NCI-H128 (cell line): Measurements from ENCODE around the gene PHKB.
"Not testable (repeated sequence)": the region's sequence is repeated elsewhere in the genome, so short reads cannot be mapped to it uniquely, and the experiment has no call there.

Source experiments
- DNase-seq: peaks from one replicate; lab custom pipeline; 2025; ENCODE audit not compliant: unreplicated experiment; lab: John Stamatoyannopoulos, UW

Gene PHKB

DNA sequence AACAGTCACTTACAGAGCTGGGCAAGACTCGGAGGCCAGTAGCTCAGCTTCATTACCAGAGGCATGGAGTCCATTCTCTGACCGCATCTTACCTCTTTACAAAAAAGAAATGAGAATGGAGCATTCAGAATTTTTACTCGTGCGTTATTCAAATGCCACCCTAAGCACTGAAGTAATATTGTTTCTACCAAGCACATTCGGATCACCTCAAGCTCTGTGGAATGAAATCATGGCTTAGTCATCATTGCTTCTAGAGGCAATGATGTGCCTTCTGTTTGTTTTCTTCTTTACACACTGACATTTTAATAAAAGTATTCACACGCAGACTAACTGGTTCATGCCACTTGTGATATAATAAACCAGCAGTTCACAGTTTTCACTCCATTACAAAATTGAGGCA, 206.8 kb downstream of the PHKB start:
- DNase-seq = no peak

GRCh38 chr16:47672475-47672874, 211.3 kb downstream of the PHKB start:
- no peak for DNase-seq

- DNase-seq = no peak
These were observed 215.6 kb downstream of the PHKB start for GRCh38 chr16:47676635-47677177.

GRCh38 chr16:47681571-47681970, 220.4 kb downstream of the PHKB start:
- not testable (repeated sequence) for DNase-seq

- DNase-seq = no peak
These were observed 226.6 kb downstream of the PHKB start for GRCh38 chr16:47687694-47688093.

DNA sequence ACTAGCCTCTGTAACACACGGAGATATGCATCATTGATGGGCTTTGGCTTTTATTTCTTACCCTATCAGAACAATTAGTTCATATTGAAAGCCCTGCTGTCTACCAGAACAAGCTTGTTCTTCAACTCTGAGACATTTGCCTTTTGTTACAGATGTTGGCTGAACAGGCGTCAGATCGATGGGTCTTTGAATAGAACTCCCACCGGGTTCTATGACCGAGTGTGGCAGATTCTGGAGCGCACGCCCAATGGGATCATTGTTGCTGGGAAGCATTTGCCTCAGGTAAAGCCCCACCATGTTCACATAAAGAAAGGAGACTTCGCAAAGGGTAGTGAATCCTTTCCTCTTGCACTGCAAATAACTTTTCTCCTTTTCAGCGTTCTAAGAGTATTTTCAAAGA, 232.1 kb downstream of the PHKB start:
- DNase-seq = no peak

DNA sequence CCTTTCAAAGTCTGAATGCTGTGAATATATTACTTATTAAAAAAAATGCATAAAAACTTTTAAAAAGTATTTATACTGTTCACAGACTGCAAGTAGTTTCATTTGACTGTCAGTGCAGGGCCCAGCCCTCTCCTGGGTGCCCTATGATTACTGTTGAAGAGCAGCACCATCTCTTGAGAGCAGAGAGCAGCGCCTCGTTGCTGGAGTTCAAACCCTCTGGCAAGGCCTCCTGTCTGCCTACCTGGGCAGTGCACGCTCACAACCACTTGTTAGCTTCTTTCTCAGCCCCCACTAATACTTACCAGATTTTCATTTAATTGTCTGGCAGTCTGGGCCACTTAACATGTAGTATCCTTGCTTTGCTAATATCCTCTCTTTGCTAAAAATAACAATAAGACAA, 233.4 kb downstream of the PHKB start:
- DNase-seq = no peak

- no peak for DNase-seq
These were observed 234.6 kb downstream of the PHKB start for GRCh38 chr16:47695756-47696155.

GRCh38 chr16:47697826-47698225, 236.7 kb downstream of the PHKB start:
- no peak for DNase-seq

- DNase-seq = no peak
These were observed 238.0 kb downstream of the PHKB start for GRCh38 chr16:47699106-47699505.

GRCh38 chr16:47700857-47701587, 239.9 kb downstream of the PHKB start:
- no peak for DNase-seq

GRCh38 chr16:47705266-47705665, 244.1 kb downstream of the PHKB start:
- DNase-seq = no peak

DNA sequence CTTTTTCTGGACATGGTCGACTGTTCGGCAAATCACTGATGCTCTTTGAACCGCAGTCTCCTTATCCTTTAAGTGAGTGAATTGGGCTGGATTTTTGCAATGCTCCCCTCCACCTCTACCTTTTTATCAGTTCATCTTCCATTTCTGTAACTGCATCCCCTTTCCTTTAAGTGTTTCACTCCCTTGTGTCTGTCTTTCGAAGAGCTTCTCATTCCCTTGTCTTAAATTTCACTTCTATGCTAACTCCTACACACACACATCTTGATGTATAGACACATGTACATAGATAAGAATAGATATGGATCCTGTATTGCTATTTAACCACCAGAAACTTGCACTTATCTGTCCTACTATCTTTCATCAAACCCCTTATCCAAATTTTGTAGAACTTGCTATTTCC, 250.7 kb downstream of the PHKB start:
- DNase-seq = no peak

DNA sequence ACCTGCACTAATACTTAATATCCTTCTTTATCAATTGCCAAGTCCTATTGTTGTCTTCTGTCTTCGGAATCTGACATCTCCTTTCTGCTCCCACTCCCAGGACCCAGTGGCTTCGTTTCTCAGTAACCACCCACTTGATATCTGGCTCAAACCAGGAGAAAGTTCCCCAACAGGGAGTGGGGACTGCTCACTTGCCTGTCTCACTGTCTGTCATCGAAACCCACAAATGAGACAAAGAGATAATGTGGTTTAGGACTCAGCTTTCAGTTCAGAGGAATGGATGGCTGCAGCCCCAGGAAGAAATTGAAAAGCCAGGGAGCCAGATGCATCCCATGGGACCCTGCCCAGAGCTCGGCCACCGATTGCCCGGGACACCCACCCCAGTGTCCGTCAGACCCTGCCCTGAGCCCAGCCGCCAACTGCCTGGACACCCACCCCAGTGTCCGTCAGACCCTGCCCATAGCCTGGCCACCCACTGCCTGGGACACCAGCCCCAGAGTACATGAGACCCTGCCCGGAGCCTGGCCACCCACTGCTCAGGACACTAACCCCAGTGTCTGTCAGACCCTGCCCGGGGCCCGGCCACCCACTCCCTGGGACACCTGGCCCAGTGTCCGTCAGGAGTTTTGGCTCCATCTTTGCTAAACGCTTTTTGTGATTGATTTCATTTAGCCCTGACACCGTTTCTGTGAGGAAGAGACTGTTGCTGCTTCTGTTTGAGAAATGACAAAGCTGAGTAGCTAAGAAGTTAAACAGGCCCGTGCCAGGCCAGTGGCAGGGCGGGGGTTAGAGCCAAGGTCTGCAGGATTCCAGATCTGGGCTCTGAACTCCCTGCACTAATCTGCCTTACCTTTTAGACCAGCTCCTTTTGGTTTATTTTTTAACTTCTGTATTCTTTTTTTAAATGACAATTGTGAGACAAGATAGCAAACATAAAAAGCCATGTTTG, 251.4 kb downstream of the PHKB start:
- DNase-seq = no peak

GRCh38 chr16:47713225-47713595, 252.1 kb downstream of the PHKB start:
- no peak for DNase-seq

- no peak for DNase-seq
These were observed 254.4 kb downstream of the PHKB start for GRCh38 chr16:47715442-47716083.

DNA sequence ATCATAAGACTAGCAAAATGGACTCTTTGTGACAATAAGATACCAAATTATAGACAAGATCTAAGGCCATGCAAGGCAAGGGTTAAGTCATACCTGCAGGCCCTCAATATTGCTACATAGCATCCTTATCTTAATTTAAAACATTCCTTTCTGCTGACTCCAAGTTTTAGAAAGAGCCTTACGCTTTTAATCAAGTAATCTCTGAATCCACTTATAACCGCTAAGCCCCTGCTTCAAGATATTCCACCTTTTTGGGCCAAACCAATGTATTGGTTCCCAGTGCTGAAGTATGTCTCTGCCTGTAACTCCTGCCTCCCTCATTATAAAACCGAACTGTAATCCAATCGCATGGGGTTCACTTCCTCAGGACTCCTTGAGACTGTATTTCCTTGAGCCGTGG, 255.4 kb downstream of the PHKB start:
- no peak for DNase-seq

DNA sequence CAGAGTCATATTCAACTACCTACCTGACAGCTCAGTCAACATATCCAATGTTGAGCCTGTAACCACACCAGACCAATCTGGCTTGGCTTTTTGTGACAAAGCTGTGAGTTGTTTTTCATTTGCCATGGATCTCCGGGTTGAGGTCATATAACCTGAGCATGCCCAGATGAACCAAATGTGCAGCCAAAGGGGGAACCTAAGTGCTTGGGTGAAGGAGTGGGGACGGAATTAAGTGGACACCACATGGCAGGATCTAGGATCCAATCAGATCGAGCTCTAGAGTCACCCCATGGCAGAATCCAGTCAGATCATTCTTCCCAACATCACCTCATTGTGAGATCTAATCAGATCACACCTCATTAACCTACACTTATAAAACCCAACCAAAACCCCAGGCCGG, 258.6 kb downstream of the PHKB start:
- no peak for DNase-seq

DNA sequence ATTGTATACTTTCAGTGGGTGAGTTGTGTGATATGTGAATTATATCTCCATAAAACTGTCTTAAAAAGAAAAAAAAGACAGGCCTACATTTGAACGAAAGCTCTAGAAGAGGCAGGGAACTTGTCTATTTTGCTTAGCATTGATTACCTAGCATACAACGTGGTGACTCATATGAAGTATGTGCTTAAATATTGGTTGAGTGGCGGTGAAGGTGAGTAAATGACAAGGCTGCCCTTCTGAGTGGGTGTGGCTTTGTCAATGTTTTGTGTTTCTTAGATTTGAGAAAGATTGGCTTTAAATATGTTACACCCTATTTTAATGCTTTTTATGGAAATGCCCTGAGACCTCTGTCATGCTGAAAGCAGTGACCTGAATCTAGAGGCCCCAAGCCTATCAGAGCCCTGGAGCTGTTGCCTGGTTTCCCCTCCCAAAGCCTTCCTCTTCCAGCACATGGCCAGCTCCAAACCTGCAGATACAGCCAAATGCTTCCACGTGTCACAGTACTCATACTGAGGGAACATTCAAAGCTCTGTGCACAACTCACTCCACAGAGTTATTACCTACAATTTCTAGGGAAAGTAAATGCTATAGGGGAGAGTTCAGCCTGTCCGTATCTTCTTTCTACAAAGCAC, 260.0 kb downstream of the PHKB start:
- DNase-seq = no peak

DNA sequence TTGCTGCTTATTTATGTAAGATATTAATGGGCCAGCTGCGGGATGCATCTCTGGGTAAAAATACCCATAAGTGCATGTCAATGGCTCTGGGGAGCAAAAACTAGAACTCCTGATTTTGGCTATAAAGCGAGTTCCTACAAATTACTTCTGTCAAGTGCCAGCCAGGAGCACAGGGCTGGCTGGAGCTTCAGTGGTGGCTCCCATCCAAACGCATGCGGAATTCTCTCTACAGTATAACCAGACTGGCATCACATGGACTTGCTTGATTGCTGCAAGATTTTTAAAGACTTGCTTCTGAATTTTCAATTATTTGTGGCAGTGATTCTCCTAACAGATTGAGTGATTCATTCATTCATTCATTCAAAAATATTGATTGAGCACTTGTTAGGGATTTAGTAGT, 260.9 kb downstream of the PHKB start:
- DNase-seq = no peak
